ENCODE results near the gene CIT.
A peak's percentile ranks its signal among the peaks of the same experiment; 100 is the strongest.
"Not testable (repeated sequence)": the region's sequence is repeated elsewhere in the genome, so short reads cannot be mapped to it uniquely, and the experiment has no call there.

Gene CIT

GRCh38 chr12:119672194-119672593 is 204.9 kb downstream of the CIT start:
- DNase-seq: no peak

- no peak for DNase-seq
These were observed 206.1 kb downstream of the CIT start for GRCh38 chr12:119671070-119671469.

- no peak for DNase-seq
These were observed 207.2 kb downstream of the CIT start for GRCh38 chr12:119669744-119670472.

GRCh38 chr12:119668324-119668841 is 208.7 kb downstream of the CIT start:
- no peak for DNase-seq

- DNase-seq: peak; percentile 92
These were observed 209.4 kb downstream of the CIT start, which contains the start of gene PRKAB1 for GRCh38 chr12:119667577-119668323. PRKAB1 (plus strand) TSS chr12:119668133; CDS start chr12:119668245, 112 bp downstream.

GRCh38 chr12:119666900-119667576 is 210.1 kb downstream of the CIT start:
- DNase-seq: no peak

GRCh38 chr12:119666226-119666795 is 210.8 kb downstream of the CIT start:
- no peak for DNase-seq

- DNase-seq: no peak
These were observed 211.8 kb downstream of the CIT start for GRCh38 chr12:119665164-119665929.

- no peak for DNase-seq
These were observed 212.5 kb downstream of the CIT start for GRCh38 chr12:119664642-119665041.

- no peak for DNase-seq
These were observed 215.2 kb downstream of the CIT start for GRCh38 chr12:119661882-119662281.

GRCh38 chr12:119660076-119660475 is 217.0 kb downstream of the CIT start:
- DNase-seq: no peak

GRCh38 chr12:119659289-119659897 is 217.7 kb downstream of the CIT start:
- no peak for DNase-seq

GRCh38 chr12:119658166-119658565 is 219.0 kb downstream of the CIT start:
- not testable (repeated sequence) for DNase-seq

- DNase-seq: not testable (repeated sequence)
These were observed 220.1 kb downstream of the CIT start for GRCh38 chr12:119657001-119657400.

GRCh38 chr12:119652665-119653064 is 224.5 kb downstream of the CIT start:
- DNase-seq: no peak

GRCh38 chr12:119649202-119649808 is 227.8 kb downstream of the CIT start:
- no peak for DNase-seq

GRCh38 chr12:119645535-119646059 is 231.5 kb downstream of the CIT start:
- DNase-seq: no peak

GRCh38 chr12:119644930-119645329 is 232.2 kb downstream of the CIT start:
- DNase-seq: no peak

- no peak for DNase-seq
These were observed 234.1 kb downstream of the CIT start for GRCh38 chr12:119642986-119643385.

All from right forelimb (tissue), 1 donor.